GM19023 (cell line): ENCODE data around the gene SAA1.
A peak's percentile ranks its signal among the peaks of the same experiment; 100 is the strongest.
"Not testable (repeated sequence)": the region's sequence is repeated elsewhere in the genome, so short reads cannot be mapped to it uniquely, and the experiment has no call there.

Experiments used
- ATAC-seq: cut with Tn5 transposase; IDR thresholded peaks from one replicate; pipeline ENCODE4 v1.9.1; 2021; ENCODE audit warnings: mild to moderate bottlenecking, moderate library complexity; ENCODE audit not compliant: unreplicated experiment

Gene SAA1

DNA sequence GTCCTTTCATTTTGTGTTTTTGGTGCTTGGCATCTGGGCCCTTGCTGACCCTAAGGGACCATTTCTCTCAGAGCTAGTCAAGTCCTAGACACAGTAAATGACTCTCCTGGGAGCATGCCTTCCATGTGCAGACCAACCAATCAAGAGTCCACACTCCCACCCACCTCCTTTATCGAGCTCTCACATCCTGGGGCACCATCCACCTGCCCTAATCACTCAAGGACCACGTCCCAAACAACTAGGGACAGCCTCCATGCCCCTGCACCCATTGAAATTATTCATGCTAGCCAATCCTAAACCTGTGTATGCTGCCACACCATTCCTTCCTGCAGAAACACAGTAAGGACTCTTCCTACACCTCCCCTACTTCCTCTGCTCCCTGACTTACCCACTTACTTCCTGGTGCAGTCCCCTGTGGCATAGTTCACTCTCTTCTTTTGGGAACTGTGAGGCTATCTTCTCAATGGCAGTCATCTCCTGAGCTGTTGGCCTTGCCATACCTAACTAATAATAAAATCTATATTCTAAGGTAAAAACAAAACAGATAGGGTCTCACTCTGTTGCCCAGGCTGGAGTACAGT lies 11.2 kb upstream of the SAA1 start:
- no peak for ATAC-seq

DNA sequence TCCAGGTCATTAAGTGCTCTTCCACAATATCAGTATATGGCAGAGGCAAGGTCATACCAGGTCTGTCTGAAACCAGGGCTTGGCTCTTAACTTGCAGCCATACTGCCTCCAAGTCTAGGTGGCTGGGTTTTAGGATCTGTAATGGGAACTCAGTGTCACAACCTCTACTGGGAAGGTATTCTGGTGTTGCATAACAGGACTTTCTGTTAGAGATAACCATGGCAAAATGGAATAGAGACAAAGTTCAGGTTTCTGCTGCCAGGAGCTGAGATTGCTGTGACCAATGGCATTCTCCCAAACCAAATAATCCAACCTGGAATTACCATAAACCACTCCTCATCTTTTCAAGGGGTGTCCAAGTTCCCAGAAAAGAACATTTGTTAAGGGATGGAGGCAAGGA lies 6.8 kb upstream of the SAA1 start:
- ATAC-seq, result no peak

DNA sequence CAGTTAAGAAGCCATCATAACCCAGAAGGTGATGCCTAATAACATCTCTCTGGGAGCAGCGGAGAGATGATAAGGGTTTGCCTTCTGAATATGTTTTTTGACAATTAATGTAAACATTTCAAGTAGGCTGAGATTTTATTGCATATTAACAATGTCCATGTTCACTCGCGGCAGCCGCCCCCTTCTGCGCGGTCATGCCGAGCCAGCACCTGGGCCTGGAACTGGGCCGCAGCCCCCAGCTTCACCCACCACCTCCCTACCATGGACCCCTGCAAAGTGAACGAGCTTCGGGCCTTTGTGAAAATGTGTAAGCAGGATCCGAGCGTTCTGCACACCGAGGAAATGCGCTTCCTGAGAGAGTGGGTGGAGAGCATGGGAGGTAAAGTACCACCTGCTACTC lies 4.3 kb upstream of the SAA1 start:
- ATAC-seq, result no peak

DNA sequence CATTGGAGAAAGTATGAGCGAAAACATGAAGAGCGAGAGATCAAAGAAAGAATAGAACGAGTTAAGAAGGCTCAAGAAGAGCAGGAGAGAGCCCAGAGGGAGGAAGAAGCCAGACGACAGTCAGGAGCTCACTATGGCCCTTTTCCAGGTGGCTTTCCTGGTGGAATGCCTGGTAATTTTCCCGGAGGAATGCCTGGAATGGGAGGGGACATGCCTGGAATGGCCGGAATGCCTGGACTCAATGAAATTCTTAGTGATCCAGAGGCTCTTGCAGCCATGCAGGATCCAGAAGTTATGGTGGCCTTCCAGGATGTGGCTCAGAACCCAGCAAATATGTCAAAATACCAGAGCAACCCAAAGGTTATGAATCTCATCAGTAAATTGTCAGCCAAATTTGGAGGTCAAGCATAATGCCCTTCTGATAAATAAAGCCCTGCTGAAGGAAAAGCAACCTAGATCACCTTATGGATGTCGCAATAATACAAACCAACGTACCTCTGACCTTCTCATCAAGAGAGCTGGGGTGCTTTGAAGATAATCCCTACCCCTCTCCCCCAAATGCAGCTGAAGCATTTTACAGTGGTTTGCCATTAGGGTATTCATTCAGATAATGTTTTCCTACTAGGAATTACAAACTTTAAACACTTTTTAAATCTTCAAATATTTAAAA lies 3.2 kb upstream of the SAA1 start:
- ATAC-seq, result not testable (repeated sequence)

DNA sequence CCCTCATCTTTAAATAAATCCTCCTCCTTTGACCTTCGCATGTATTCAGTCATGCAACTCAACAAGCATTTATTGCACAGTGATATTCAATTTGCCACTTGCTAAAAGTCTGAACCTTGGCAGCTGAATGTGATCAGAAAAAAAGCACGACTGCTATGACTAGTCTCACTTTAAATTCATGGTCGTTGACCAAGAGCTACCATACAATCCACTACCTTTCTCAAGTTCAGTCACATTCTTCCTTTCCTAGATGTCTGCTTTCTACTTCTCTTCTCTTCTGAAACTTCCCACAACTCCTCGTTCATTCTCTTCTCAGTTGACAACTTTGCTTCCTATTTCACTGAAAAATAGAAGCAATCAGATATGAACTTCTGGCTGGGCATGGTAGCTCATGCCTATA lies 2.0 kb upstream of the SAA1 start:
- peak; percentile 42 for ATAC-seq

DNA sequence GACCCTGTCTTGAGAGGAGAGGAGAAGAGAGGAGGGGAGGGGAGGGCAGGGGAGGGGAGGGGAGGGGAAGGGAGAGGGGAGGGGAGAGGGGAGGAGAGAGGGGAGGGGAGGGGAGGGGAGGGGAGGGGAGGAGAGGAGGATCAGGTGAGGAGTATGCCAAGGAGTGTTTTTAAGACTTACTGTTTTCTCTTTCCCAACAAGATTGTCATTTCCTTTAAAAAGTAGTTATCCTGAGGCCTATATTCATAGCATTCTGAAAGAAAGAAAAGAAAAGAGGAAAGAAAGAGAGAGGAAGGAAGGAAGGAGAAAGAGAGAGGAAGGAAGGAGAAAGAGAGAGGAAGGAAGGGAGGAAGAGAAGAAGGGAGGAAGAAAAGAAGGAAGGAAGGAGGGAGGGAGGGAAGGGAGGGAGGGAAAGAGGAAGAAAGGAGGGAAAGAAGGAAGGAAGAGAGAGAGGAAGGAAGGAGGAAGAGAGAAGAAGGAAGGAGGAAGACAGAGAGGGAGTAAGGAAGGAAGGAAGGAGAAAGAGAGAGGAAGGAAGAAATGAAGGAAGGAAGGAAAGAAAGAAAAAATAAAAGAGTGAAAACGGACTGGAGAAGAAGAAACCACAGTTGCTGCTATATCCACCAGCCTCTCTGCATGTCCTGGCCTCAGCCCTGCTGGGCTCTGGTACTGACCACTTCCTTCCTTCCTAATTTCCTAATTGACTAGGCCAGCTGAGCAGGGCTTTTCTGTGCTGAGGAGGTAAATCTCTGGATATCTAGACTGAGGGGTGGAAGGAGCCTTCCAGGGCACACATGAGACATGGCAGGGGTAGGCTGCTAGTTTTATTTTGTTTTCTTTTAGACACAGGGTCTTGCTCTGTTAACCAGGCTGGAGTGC lies 1.1 kb upstream of the SAA1 start:
- ATAC-seq, result no peak

DNA sequence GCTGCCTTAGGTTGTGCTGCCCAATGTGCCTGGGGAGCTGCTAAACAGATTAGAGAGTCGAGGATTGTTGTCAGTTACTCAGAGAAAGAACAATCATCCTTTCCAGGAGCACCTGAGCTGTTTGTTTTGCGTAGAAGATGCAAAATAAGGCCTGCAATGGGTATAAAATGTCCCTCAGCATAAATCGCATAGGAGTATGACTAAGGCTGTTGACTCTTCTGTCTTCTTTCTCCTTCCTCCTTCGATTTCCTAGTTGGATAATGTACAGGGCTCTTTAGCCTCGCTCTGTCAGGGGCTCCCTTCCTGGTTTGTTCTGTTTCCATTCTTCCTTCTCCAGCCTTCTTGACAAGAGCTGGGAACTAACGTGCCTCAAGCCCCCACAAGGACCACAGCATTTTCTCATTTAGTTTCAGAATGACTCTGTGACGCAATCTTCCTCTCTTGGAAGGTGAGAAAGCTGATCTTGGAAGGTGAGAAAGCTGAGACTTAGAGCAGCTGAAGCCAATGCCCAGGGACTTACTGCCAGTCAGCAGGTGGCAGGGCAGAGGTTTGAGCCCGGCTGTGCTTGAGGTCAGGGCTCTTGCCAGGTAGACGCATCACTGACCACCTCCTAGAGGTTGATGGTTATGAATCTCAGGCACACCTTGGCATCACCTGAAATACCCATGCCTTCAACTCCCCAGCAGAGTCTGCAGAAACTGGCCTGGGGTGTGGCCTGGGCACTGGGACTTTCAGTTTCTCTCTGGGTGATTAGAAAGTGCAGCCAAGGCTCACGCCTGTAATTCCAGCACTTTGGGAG lies 1.5 kb downstream of the SAA1 start:
- ATAC-seq, result peak; percentile 48

DNA sequence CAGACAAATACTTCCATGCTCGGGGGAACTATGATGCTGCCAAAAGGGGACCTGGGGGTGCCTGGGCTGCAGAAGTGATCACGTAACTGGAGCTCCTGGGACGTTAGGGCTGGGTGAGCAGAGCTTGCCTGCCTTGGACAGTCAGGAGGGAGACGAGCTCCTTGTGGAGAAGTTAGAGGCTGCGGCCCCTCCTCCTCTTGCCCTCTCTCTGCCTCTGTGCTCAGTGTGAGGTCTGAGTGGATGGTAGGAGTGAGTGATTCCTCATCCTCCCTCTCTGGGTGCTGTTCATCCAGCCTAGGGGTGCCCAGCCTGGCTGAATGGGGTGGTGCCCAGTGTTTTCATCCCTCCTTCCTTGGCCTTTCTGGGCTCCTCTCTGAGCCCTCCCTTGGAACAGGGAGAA lies 3.2 kb downstream of the SAA1 start:
- not testable (repeated sequence) for ATAC-seq

DNA sequence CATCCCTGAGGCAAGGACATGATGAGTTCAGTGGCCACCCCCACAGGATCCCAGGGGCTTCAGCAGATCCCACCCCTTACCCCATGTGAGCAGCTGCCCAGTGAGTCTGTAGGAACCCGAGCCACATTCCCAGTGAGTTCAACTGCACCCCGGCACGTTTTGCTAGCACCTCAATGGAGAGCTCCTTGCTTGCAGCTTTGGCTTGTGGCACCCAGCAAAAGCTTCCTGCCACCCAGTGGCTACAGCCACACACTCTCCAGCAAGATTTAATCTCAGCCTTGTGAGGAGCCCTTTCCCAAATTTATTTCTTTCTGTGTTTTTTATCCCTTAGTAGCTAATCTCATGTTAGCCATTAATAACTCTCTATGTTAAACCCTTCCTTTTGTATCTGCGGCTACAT lies 4.0 kb downstream of the SAA1 start:
- ATAC-seq, result no peak

DNA sequence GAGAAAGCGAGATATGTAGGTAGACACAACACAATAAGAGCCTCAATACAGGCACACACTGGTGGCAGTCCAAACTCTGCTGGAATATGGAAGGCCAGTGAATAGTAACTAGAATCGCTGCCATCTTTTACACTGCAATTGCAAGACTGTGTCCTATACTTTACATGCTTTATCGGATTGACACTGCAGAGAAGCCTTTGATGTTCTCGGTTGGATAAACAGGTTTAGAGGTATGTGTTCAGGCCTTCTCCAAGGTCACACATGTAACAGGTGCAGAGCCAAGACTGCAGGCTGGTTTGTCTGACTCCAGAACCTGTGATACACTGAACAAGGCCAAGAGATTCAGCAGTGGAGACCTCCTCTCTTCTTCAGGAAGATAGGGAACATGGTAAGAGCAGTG lies 5.1 kb downstream of the SAA1 start:
- no peak for ATAC-seq

DNA sequence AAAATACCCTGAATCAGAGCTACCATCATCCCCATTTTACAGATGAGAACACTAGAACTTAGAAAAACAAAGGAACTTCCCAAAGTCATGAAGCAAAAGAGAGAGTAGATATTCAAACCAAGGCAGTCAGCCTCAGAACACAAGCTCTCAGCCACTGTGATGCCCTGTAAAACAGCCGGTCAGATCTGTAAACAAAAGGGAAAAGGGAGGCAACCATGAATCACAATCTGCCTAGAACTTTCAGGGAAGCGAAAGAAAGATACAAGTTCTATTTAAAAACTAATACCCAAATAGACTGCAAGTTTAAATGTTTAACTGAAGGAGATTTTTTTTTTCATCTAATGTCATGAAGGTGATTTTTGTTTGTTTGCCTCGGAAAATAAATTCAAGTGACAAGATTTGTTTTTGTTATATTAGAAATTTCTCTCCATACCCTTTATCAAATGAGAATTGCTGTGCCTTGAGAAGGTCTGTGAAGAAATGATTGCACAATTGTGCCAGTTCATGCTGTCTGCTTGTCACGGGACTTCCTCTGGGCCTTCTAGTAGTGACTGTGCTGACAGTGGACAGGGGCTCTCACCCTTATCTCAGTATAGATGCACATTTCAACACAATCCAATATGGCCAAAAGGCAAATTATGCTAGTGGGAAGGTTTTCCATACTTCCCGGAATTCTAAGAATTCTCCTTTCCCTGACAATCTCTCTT lies 11.7 kb downstream of the SAA1 start:
- no peak for ATAC-seq

DNA sequence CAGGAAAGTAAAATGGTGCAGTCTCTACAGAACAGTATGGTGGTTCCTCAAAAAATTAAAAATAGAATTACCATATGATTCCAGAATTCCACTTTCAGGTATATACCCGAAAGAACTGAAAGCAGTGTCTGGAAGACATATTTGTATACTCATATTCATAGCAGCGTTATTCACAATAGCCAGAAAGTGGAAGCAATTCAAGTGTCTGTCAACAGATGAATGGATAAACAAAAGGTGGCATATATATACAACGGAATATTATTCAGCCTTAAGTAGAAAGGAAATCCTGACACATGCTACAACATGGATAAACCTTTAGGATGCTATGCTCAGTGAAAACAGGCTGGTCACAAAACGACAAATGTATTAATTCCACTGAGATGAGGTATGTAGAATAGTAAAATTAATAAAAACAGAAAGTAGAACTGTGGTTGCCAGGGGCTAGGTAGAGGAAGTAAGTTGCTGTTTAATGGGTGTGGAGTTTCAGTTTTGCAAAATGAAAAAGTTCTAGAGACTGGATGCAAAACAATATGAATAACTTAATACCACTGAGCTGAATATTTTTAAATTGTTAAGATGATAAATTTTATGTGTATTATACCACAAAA lies 14.5 kb downstream of the SAA1 start:
- peak; percentile 89 for ATAC-seq

DNA sequence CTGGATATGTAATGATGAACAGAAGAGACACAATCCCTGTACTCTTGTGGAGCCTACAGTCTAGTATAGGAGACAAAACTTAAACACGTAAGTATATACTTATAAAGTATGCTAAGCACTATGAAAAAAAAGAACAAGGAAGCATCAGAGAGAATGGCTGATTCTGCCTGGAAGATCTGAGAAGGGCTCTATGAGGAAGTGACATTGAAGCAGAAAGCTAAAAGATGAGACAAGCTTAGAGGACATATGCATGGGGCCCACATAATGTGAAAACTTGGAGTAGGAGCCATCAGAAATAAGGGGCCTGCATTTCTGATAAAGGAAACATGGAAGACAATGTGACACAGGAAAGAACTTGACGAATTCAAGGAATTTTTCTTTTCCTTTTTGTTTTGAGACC lies 16.6 kb downstream of the SAA1 start:
- ATAC-seq, result no peak

DNA sequence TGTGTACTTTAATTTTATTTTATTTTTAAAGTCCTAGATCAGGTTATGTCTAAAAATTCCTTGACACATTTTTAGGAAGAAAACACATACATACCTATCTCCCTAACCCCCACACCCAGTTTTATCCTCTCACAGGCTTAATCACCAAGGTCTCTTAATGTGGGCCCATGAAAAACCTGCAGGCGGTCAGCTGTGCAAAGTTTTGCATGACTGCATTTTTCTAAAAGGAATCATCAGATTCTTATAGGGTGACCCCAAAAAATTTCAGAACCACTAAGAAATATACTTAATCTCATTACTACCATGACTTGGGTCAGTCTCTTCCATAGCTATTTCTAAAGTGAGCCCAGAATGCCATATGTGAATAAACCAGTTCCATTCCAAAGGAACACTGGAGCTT lies 19.8 kb downstream of the SAA1 start:
- ATAC-seq, result no peak

DNA sequence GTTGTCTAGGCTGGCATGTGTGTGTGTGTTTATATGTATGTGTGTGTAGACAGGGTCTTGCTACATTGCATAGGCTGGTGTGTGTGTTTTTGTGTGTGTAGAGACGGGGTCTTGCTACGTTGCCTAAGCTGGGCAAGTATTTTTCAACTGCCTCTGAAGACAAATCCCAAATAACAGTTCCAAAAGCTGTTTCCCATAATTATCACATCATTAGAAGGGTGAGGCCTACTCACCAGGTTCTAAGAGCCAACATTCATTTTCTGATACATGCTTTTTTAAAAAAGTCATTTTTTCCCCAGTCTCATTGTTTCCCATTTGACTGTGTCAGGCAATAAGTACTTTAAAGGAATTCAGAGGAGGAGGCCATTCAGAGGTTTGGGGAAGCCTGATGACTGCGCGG lies 22.8 kb downstream of the SAA1 start:
- no peak for ATAC-seq

DNA sequence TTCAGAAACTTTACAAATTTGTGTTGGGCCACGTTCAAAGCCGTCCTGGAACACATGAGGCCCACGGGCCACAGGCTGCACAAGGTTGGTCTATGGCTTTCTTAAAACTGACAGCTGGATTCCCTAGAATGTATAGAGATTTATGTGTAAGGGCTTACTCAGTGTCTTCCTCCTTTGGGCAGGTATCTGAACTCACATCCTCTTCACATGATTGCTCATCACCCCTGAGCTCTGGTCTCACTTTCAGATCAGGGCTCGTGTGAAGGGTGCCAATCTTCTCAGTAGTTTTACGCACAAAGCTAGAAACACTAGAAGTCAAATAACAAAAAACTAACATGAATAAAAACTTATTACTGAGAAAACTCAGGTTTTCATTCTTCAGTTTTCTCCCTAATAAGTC lies 28.8 kb downstream of the SAA1 start:
- no peak for ATAC-seq

DNA sequence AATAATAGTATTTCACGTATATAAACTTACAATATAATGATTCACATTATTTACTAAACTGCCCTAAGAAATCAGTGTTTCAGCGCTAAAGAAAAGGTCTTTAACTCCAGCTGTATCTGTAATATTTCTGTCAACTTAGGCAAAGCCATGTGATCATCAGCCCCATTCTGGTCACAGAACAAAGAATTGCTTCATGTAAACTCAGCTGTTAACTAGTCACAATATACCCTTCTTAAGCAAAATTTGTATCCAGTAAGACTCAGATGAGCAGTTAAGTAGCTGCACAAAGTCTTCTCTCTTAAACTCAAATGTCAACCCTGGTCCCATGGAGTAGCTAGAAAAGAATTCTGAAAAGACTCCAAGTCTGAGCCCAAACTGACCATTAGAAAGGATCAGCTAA lies 29.3 kb downstream of the SAA1 start:
- no peak for ATAC-seq

DNA sequence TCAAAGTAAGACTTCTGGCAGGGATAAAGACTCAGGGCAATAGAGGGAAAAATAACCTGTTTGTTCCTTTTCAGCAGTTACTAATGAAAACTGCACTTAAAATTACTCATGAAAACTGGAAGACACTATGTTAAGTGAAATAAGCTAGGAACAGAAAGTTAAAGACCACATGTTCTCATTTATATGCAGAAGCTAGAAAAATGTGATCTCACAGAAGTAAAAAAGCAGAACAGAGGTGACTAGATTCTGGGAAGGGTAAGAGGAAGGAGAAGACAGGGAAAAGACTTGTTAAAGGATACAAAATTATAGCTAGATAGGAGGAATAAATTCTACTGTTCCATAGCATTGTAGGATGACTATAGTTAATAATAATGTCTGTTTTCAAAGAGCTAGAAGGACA lies 33.7 kb downstream of the SAA1 start:
- ATAC-seq, result no peak

DNA sequence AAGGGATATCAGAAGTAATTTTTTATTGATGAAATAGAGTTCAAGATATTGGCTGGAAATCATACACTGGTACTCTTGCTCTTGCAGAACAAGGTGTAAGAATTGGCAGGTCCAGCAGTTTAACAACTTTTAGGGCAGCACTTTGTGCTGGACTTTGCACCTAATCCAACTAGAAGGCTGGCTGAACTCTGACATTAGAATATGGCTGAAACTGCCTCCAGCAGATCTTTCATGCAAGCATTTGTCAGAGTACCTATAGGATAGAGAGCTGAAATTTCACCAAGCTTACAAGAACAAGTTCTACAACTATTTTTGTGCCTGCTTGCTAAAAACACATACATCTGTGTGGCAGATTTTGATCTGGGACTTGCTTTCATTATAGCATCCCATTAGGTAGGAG lies 38.7 kb downstream of the SAA1 start:
- ATAC-seq, result no peak

DNA sequence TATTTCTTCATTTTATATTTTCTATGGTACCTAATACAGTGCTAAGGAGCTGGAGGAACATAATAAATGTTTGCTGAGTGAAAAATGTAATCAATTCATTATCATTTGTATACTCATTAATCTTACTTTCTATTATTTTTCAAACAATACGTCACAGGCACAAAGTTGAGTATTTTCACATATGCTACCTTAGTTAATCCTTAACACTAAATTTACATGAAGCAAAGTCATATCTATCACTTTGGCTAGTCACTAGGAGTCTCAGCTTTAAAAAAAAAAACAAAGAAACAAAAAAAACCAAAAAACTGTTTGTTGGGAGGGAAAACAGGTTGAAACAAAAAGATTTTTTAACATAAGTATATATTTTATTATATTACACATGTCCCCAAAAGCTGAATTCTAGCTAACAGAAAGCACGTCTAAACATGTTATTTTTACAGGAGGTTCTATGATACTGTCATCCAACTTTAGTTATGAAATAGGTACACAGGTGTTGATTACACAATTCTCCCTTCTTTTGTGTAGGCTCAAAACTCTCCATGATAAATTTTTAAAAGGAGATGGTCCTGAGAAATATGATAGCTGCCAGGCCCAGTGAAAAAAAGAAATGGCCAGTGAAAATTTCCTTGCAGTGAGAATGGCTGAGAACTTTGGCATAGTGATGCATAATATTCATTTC lies 41.5 kb downstream of the SAA1 start:
- ATAC-seq, result no peak
